Neutrophil (primary cell): Measurements from ENCODE around the gene FAM111B.

Source experiments
- H3K27ac ChIP-seq: fragments of 200-600 bp; sonication (generic); 2 replicates; pipeline ENCODE4 v1.5.1; 2016; ENCODE audit warnings: mild to moderate bottlenecking, moderate library complexity
- H3K27me3 ChIP-seq: fragments of 200-600 bp; sonication (generic); 2 replicates; pipeline ENCODE4 v1.6.0; 2016; ENCODE audit warnings: mild to moderate bottlenecking
- H3K36me3 ChIP-seq: fragments of 200-600 bp; sonication (generic); 2 replicates; pipeline ENCODE4 v1.5.1; 2017
- H3K4me1 ChIP-seq, 2 experiments: fragments of 200-600 bp in 1 of 2; sonication (generic) in 1 of 2; 1 replicate in 1 of 2; 2 replicates in 1 of 2; pipeline versions ENCODE4 v1.5.1 to v1.6.1; 2013 to 2016; ENCODE audit warnings: low read depth in 1 of 2, low read length in 1 of 2, mild to moderate bottlenecking in 1 of 2, moderate library complexity in 1 of 2; ENCODE audit not compliant: control insufficient read depth in 1 of 2, insufficient read depth in 1 of 2
- H3K4me3 ChIP-seq, 2 experiments: fragments of 200-600 bp in 1 of 2; sonication (generic) in 1 of 2; 1 replicate in 1 of 2; 2 replicates in 1 of 2; pipeline ENCODE4 v1.5.1; 2013 to 2016; ENCODE audit warnings: low read depth in 1 of 2, low read length in 1 of 2, mild to moderate bottlenecking in 1 of 2, moderate library complexity in 1 of 2
- H3K9me3 ChIP-seq: fragments of 200-600 bp; sonication (generic); 2 replicates; pipeline ENCODE4 v1.5.1; 2016
- CTCF ChIP-seq: fragments of 200-600 bp; sonication (generic); IDR thresholded peaks from 2 replicates; pipeline ENCODE4 v1.5.1; 2016; ENCODE audit warnings: antibody characterized with exemption

The FAM111B gene

GRCh38 chr11:59112494-59112893, 5.5 kb downstream of the FAM111B start:
- H3K9me3 ChIP-seq, result no peaks in the 10 kb centered on the region
- no peak overlapping the region for H3K4me3 ChIP-seq
- H3K4me1 ChIP-seq, result no peaks in the 10 kb centered on the region
- TF ChIP-seq CTCF, result no peak
- no peaks in the 10 kb centered on the region for H3K36me3 ChIP-seq
- no peak overlapping the region for H3K27ac ChIP-seq
- H3K27me3 ChIP-seq, result peaks cover 26% of the 10 kb centered on the region

GRCh38 chr11:59114344-59114743, 7.3 kb downstream of the FAM111B start:
- H3K36me3 ChIP-seq, result no peaks in the 10 kb centered on the region
- H3K4me1 ChIP-seq, result no peaks in the 10 kb centered on the region
- peaks cover 7% of the 10 kb centered on the region for H3K27me3 ChIP-seq
- H3K9me3 ChIP-seq, result no peaks in the 10 kb centered on the region
- H3K4me3 ChIP-seq, result no peak overlapping the region
- no peak for TF ChIP-seq CTCF
- no peak overlapping the region for H3K27ac ChIP-seq

GRCh38 chr11:59115553-59115952, 8.5 kb downstream of the FAM111B start:
- Histone ChIP-seq H3K36me3 (no peaks in the 10 kb centered on the region), H3K4me3 (no peak overlapping the region), H3K9me3 (no peaks in the 10 kb centered on the region), H3K27ac (no peak overlapping the region), H3K27me3 (no peaks in the 10 kb centered on the region), H3K4me1 (no peaks in the 10 kb centered on the region)
- no peak for TF ChIP-seq CTCF

GRCh38 chr11:59117774-59118173, 10.7 kb downstream of the FAM111B start:
- Histone ChIP-seq H3K9me3 (no peaks in the 10 kb centered on the region), H3K4me1 (no peaks in the 10 kb centered on the region), H3K27me3 (no peaks in the 10 kb centered on the region), H3K36me3 (no peaks in the 10 kb centered on the region), H3K27ac (no peak overlapping the region), H3K4me3 (no peak overlapping the region)
- no peak for TF ChIP-seq CTCF

GRCh38 chr11:59119826-59120225, 12.8 kb downstream of the FAM111B start:
- H3K27me3 ChIP-seq, result no peaks in the 10 kb centered on the region
- no peak for TF ChIP-seq CTCF
- H3K9me3 ChIP-seq, result no peaks in the 10 kb centered on the region
- no peak overlapping the region for H3K4me3 ChIP-seq
- no peak overlapping the region for H3K27ac ChIP-seq
- H3K36me3 ChIP-seq, result no peaks in the 10 kb centered on the region
- H3K4me1 ChIP-seq, result no peaks in the 10 kb centered on the region
